Measurements from ENCODE around the gene ZNF407.

ZNF407 gene

DNA sequence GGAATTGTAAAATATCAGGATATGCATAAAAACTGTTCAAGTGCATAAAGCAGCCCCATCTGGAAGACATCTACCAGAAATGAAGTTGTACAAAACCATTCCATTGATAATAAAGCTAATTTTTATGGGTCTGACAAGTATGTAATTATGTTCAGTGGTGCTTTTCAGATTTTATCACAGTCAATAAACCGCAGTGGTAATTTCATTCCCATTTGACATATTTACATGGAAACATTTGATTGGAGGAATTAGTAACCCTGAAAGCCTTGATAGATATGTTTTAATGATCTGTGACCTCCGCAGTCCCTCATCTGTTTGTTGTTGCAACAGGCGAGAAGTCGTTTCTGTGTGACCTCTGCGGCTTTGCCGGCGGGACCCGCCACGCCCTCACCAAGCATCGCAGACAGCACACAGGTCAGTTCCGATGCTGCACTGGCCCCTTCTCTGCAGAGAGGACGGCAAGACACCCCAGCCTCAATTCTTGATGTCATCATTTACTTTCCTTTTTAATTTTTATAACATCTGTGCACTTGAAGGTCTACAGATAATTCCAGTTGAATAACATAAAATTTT, 283.1 kb downstream of the ZNF407 start:
- DNase-seq (ENCODE audit: low read depth): no peak

DNA sequence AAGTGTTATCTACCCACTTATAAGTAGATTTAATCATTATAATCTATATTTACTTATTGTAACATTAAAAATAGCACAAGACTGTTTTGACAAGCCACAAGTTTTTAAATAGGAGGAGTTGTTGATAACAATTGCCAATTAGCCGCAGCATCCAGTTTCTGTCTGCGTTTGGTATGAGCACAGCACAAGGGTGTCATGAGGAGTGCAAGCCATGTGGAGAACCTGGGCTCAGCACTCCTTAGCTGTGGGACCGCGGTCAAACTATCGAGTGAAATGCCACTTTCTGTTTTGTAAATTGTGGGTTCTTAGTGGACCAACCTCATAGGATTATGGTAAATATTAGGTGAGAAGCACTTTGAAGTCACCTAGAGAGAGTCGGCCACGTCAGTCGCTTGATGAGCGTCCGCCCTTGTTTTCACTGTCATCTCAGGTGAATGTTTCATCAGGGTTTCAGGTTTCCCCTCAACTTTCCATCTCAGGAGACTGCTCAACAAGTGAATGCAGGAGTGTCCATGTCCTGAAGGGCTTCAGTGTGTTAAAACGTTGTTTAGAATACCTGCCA, 294.5 kb downstream of the ZNF407 start:
- no peak for DNase-seq (ENCODE audit: low read depth)

DNA sequence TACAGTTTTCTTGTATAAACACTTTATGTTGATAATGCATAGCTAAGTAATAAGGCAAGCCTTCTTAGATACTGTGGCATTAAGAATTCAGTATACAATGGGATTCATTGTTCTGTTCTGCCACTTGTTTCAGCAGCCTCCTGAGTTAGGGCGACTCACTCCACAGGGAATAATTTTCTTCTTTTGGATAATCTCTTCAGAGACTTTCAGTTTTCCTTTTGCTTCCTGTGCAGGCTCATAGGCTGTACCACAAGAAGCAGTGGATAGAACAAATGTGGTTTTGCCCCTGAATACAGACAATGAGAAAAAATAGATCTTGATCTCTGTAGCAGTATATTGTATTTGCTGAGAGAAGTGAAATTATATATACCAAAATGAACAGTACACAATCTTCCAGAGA, 298.0 kb downstream of the ZNF407 start:
- no peak for DNase-seq (ENCODE audit: low read depth)

DNA sequence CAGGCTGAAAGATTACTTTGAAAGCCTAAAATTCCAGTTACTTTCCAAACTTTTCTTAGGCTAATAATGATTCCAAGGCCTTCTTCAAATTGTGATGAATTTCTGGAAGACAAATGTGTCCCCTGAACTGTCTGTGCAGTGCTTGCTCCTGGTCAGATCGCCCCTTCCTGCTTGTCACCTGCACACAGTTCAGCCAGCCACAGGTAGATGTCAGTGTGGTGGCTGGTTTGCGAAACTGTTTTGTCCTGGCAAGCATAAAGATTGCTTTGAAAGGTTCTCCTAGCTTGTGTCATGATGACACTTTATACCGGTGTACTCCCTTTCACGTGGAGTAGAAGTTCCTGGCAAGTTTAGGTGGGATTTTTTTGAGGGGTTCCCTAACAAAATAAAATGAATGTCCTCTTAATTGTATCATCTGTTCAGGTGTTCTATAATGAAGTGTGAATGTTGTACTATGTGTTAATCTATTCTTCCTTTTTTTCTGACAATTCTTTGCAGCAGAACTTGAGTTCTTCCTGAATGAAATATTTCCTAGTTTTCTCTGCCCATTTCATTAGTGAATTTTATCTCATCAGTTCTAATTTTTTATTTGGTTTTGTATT, 298.8 kb downstream of the ZNF407 start:
- DNase-seq (ENCODE audit: low read depth): no peak

DNA sequence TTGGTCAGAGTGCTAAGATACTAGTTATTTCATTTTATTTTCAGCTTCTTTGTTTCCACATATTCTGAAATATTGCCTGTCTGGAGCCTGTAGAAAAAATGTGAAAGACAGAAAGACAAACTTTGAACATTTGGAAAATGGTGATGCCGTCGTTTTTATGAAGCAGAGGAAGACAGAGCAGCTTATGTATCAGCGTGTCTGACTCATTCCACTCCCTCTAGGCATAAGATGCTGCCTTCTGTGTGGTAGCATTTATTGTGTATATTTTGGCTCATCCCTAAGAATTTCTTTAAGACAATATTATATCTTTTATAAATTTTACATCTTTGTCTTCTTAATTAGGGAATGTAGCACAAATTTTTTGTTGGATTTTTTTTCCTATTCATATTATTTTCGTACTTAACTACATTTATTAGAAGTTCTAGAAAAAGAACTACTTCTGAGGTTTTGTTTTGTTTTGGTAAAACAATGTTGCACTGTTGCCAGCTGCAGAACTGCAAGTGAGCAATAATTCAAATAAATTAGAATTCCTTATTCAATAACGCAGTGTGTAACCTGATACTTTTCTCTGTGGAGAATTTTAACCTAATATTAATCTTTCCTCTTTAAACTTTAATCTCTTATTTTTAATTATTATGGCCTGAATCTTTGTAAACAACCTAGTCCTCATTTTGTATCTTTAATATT, 300.4 kb downstream of the ZNF407 start:
- no peak for DNase-seq (ENCODE audit: low read depth)

DNA sequence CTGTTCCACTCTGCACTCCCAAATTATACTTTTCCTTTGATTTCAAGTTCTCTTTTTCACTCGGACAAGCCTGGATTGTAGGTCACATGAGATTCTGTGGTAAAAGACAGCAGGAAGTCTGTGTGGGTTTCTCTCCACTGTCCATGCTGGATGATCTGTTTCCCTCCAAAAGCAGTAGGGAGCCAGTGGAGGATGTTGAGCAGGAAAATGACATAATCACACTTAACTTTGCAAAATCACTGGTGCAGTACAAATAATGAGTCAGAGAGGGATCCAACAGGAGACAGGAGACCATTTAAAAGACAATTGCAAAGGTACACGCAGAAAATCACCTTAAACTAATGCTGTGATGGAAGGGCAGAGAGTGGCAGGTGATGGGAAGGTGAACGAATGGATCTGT, 301.3 kb downstream of the ZNF407 start:
- no peak for DNase-seq (ENCODE audit: low read depth)

DNA sequence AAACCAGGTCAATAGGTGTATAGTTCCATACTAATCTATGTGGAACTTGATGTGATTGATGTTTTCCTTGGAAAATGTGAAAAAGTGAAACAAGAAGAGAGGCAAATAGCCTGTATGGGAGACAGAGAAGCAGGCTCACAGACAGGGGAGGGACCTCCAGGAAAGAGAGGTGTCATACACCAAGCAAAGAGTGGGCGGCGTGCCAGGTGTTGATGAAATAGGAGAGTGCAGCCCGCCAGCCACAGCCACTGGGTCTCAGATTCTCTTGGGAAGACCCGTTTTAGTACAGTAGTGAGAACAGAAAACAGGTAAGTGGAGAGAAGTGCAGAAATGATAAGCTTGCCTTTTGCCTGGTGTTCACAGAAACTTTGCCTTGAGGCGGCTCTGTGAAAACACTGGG, 301.9 kb downstream of the ZNF407 start:
- no peak for DNase-seq (ENCODE audit: low read depth)

DNA sequence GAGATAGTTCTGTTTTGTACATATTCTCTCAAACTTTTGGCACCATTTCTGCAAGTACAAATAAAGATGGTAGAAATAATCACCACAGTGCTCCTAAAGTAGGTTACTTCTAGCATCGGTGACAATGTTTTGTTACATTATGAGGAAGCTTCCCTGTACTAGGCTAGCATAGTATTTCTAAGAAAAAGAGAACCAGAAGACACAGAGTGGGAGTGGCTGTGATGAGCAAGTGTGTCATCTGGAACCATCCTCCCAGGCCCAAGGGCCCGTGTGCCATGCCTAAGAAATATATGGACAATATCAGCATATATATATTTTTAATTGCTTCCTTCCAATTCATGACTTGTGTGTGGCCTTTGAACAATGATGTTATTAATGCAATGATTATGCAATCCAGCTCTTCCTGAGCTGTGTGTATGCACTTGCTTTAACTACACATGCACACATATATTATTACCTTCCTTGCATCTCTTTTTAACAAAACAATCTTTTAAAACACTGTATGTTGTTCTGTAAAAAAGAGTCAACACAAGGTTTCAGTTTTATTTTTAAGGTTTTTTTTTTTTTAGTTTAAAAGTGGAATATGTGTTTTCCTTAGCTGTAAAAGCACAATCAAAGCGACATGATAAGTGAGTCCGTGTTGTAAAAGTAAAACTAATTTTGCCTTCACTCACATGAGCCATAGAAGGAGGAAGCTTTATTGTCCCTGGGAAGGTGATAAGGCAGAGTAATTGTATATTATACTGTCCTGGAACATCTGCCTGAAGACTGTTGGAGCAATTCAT, 303.9 kb downstream of the ZNF407 start:
- no peak for DNase-seq (ENCODE audit: low read depth)

DNA sequence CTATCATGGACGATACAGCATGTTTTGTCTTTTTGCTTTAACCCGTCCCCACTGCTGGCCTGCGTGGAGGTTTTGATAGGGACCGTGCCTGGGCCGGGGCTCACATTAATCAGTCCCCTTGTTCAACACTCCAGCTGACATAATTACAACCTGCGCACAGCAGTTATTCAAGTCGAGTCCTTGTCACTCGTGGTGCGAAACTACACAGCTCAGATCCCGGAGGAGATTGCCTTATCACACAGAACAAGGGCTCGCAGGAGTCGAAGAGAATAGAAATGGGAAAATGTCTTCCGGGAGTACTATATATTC, 304.4 kb downstream of the ZNF407 start:
- DNase-seq (ENCODE audit: low read depth): no peak

DNA sequence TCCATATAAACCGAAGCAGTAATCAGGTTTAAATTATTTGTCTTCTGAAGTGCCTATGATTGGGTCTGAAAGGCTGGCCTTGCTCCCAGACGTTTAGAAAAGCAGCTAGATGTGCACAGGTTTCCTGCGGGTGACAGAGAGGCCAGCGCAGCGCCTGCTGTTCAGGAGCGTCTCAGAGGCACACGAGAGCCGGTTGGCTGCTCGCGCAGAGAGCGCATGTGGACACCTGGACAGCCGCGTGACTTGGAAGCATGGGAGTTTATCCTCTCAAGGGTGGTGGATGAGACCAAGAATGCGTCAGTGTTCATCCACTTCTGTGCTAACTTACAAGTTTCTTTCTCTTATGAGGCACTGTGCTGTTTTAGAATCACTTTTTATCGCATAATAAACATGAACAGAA, 307.6 kb downstream of the ZNF407 start:
- no peak for DNase-seq (ENCODE audit: low read depth)

DNA sequence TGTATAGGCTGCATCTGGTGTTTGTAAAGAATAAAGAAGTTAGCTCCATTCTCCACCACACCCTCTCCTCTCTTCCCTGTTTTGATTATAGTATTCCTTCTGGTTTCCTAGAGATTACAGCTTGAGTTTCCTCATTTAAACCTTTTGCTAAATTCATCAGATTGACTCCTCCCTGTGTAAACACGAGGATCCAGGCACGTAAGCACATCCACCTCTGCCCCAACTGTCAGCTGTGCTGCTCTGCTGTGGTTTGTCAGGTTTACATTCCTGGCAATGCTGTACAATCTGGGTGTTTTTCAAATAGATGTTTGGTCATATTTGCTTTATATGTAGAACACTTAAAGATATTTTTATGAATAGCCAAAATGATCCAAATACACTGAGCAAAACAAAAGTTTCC, 308.5 kb downstream of the ZNF407 start:
- DNase-seq (ENCODE audit: low read depth): no peak

DNA sequence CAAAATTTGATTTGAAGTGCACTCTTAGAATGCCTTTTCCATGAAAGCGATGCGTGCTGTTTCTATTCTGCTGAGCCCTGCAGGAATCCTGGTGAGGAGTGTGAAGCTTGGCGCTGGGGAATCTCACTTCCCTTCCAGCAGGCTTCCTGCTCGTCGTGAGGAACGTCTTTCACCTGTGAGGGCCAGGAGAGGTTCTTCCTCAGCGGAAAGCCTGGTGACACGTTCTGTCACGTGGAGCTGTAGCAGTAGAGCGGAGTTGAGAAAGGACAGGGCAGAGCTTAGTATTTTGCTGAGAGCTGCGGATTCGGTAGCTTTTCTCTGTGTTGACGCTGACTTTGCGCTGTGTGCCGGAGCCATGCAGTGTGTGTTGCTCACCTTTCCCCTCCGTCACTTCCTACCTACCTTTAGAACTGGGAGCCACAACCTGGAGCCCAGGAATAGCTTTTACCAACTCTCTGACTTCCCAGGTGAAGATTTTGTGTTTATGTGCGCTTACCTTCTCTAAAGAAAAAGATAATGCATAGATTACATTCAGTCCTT, 316.5 kb downstream of the ZNF407 start:
- DNase-seq (ENCODE audit: low read depth): no peak

DNA sequence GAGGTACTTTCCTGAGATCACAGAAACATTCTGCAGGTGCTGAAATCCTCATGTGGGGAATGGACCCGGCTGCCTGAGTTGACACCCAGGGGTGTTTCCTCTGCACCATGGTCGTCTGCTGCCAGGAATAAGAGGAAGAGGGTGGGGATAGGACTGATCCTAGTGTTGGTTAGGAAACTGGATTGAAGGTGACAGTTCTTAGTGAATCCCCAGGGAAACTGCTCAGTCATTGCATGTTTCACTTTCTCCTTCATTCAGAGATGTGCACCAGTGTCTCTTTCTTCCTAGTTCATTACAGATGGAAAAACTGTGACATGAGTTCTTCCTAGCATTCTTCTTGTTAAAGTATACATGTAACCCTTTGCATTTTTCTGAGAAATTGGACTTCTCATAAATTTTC, 317.0 kb downstream of the ZNF407 start:
- no peak for DNase-seq (ENCODE audit: low read depth)

DNA sequence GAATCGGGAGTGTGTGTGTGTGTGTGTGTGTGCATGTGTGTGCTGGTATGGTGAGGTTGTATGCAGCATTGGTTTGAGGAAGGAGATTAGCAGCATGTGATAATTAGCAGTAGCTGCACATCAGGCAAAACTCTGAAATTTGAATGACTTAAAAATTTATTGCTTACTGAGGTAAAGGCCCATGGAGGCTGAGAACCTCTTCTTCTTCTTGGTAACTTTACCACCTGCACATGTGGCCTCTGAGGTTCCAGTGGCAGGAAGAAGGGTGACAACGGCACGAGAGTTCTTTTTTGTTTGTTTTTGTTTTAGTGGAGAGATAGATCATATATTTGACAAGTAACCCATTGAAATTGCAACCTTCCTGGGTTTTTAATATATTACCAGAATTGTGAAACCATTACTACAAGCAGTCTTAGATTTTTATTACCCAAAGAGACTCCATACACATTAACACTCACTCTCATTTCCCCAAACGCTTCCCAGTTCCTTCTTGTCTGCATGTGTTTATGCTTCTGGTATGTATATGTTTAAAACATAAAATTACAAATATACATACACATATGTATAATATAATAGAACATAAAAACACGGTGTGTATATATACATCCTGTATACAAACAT, 319.2 kb downstream of the ZNF407 start:
- no peak for DNase-seq (ENCODE audit: low read depth)

DNA sequence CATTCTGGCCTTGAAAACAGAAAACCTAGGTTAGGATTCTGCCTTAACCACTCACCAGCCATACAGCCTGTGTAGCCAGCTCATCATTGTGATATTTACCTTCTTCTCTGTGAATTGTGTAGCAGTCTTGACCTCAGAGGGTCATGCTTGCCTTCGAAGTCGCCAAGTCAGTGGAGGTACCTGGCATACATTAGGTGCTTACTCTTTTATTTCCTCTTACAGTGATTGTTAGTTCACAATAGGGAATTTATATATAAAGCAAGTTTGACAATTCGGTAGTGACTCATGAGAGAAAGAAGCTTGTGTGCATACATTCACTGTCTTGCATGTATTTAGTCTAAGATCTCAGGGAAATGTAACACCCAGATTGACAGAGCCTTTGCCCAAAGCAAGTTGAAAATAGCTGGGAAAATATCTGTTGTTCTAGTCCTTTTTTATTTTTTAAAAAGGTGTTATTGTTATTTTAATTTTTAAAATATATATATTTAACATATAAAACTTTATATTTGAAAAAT, 320.7 kb downstream of the ZNF407 start:
- no peak for DNase-seq (ENCODE audit: low read depth)

DNA sequence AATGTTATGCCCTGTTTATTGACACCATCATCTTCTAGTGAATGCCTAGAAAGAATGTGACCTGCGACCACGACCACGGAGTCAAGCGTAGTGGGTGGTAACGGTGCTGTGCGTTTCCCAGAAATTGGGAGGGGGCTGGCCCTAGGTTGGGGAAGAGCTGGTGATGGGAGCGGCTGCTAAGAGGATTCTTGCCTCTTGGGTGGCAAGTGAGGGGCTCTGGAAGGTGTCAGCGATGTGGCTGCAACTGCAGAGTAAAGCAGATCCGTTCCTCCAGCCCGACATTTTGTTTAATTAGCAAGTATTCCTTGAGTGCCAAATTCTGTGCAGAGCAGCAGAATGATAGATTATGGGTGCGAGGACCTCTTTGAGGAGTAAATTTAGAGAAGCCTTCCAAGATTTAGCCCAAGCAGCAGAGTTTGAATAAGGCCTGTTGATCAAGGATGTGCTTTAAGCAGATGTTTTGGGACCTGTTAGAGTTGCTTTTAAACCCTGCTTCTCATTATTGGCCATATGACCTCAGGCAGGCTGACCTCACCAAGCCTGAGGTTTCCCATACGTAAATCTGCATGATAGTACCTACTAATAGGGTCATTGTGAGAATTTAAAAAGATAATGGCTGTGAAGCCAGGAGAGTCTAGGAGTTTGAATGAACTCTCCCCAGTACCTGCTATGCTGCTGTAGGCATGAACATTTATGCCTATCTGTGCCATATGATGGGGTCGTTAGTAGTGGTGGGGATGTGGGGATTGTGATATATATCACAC, 323.6 kb downstream of the ZNF407 start:
- DNase-seq (ENCODE audit: low read depth): no peak

DNA sequence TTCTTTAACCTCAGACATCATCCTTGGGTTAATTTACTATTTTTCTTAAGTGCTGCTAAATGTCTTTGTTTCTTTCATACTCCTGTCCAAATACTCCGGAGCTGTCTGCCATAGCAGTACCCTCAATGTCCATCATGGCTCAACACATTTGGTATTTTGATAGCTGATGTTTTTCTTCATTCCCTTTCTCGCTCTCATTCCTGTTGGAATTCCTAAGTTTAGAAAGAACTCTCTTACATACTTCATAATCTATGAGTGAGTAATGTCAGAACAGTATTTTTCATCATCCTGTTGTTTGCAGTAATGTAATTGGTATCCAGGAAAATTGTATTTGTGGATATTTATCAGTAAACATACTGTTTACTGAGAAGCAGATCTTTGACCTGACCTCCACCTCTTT, 328.4 kb downstream of the ZNF407 start:
- DNase-seq (ENCODE audit: low read depth): no peak

DNA sequence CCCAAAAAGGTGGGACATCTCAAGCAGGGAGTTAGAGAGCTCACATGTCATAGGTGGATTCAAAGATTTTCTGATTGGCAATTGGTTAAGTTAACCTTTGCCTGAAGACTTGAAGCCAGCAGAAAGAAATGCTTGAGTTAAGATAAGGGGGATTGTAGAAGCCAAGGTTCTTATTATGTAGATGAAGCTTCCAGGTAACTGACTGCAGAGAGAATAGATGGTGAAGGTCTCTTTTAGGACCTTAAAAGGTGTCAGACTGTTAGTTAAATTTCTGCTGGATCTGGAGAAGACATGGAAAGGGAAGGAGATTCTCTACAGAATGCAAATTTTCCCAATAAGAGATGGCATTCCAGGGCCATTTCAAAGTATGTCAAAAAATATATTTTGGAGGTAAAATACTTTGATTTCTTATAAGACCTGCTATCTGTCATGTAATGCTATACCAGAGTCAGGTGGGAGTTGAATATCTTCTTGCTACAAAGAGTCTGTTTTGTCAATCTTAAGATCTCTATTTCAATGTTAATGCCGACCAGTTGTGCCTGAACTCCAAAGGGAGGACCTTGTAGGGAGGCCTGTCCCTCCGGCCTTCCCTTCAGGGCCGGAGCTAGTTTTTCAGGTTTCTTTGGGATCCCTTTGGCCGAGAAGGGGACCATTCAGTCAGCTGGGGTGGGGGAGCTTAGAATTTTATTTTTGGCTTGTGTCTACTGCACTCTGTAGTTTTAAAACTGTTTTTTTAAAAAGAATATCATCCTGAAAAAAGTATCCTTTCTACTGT, 330.7 kb downstream of the ZNF407 start:
- no peak for DNase-seq (ENCODE audit: low read depth)

DNA sequence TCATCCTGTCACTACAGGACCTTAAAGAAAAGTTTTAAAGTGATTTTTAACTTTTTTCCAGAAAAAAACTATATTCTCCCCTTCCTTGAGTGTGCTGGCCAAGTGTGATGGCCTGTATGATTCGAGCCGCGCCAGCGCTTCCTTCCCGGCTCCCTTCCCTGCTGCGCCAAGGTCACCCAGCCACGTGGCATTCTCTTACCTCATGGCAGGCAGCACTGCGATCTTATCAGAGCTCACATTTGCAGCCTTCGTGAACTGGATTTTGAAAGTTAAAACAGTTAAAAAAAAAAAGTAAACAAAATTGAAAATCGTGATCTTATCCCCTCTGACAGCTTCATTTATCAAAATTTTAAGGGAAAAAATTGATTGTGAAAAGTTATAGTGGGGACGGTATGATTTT, 331.4 kb downstream of the ZNF407 start:
- DNase-seq (ENCODE audit: low read depth): no peak

DNA sequence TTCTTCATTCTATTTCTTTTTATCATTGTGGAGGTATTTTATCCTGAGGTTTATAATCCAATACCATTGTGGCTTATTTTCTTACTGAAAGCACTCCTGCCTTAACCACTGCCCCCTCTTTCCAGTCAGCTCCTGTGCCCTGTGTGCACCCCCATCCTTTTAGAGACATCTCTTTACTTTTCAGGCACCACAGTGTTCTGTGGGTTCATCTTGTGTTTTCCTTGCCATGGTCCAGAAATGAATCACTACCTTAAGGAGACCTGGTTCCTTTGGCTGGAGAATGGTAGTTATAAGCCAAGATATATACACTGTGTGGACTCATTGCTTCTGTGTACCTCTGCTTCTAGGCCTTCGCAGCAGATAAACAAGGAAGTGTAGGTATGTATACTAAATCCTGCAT, 332.9 kb downstream of the ZNF407 start:
- no peak for DNase-seq (ENCODE audit: low read depth)
